SK-N-SH treated with all-trans-retinoic acid at 6 μM for 48 hours (cell line): ENCODE measurements around the gene SLC2A2.

Experiments
- ATAC-seq: fragments of 200-7000 bp; cut with Tn5 transposase; 3 replicates; pipeline ENCODE4 v1.9.1; 2020; ENCODE audit warnings: mild to moderate bottlenecking, moderate library complexity
- CSDC2 ChIP-seq: fragments of 250-450 bp; sonication (Bioruptor Pico); IDR thresholded peaks from 2 replicates; pipeline ENCODE4 v1.5.0; 2020; ENCODE audit warnings: mild to moderate bottlenecking, moderate library complexity
- GLIS3 ChIP-seq: fragments of 250-450 bp; sonication (Bioruptor Pico); IDR thresholded peaks from 2 replicates; pipeline ENCODE4 v1.5.0; 2020; ENCODE audit warnings: mild to moderate bottlenecking, moderate library complexity
- OSR1 ChIP-seq: fragments of 250-450 bp; sonication (Bioruptor Pico); IDR thresholded peaks from 2 replicates; pipeline ENCODE4 v1.8.0; 2022; ENCODE audit warnings: moderate library complexity, mild to moderate bottlenecking, inconsistent platforms
- RARB ChIP-seq: fragments of 250-450 bp; sonication (Bioruptor Pico); IDR thresholded peaks from 2 replicates; pipeline ENCODE4 v1.8.0; 2021; ENCODE audit warnings: mild to moderate bottlenecking, moderate library complexity
- SNAI2 ChIP-seq: fragments of 250-450 bp; sonication (Bioruptor Pico); IDR thresholded peaks from 2 replicates; pipeline ENCODE4 v1.5.0; 2020; ENCODE audit warnings: mild to moderate bottlenecking, moderate library complexity
- TCF4 ChIP-seq: fragments of 250-450 bp; sonication (Bioruptor Pico); IDR thresholded peaks from 2 replicates; pipeline ENCODE4 v1.8.0; 2021; ENCODE audit warnings: mild to moderate bottlenecking, moderate library complexity, borderline replicate concordance
- TSHZ2 ChIP-seq: fragments of 250-450 bp; sonication (Bioruptor Pico); IDR thresholded peaks from 2 replicates; pipeline ENCODE4 v1.5.0; 2020; ENCODE audit warnings: mild to moderate bottlenecking, moderate library complexity
- ZC3H10 ChIP-seq: fragments of 250-450 bp; sonication (Bioruptor Pico); IDR thresholded peaks from 2 replicates; pipeline ENCODE4 v1.5.1; 2021; ENCODE audit warnings: mild to moderate bottlenecking, moderate library complexity
- ZFP3 ChIP-seq: fragments of 250-450 bp; sonication (Bioruptor Pico); IDR thresholded peaks from 2 replicates; pipeline ENCODE4 v1.5.0; 2020; ENCODE audit warnings: mild to moderate bottlenecking, moderate library complexity
- ZFP30 ChIP-seq: fragments of 450-650 bp; formaldehyde crosslinking; IDR thresholded peaks from 2 replicates; pipeline ENCODE4 v1.5.0; 2022; ENCODE audit warnings: mild to moderate bottlenecking, moderate library complexity
- ZNF565 ChIP-seq: fragments of 450-650 bp; formaldehyde crosslinking; conservative IDR thresholded peaks from 2 replicates; pipeline ENCODE4 v1.5.0; 2020; ENCODE audit warnings: low read depth, mild to moderate bottlenecking, moderate library complexity
- ZNF70 ChIP-seq: fragments of 450-650 bp; formaldehyde crosslinking; IDR thresholded peaks from 2 replicates; pipeline ENCODE4 v1.5.0; 2020; ENCODE audit warnings: mild to moderate bottlenecking, moderate library complexity
- ZNF8 ChIP-seq: fragments of 450-650 bp; formaldehyde crosslinking; IDR thresholded peaks from 2 replicates; pipeline ENCODE4 v1.5.0; 2020; ENCODE audit warnings: mild to moderate bottlenecking, moderate library complexity
- TF ChIP-seq, protein P1 (sequence below): fragments of 250-450 bp; sonication (Bioruptor Pico); IDR thresholded peaks from 2 replicates; pipeline ENCODE4 v1.5.1; 2021; ENCODE audit warnings: mild to moderate bottlenecking, moderate library complexity
- TF ChIP-seq, protein P2 (sequence below): fragments of 250-450 bp; sonication (Bioruptor Pico); IDR thresholded peaks from 2 replicates; pipeline ENCODE4 v1.8.0; 2021; ENCODE audit warnings: low read depth, mild to moderate bottlenecking, moderate library complexity, borderline replicate concordance
- TF ChIP-seq, protein P3 (sequence below): fragments of 250-450 bp; sonication (Bioruptor Pico); IDR thresholded peaks from 2 replicates; pipeline ENCODE4 v1.8.0; 2020; ENCODE audit warnings: mild to moderate bottlenecking, moderate library complexity, borderline replicate concordance
- TF ChIP-seq, protein P4 (sequence below): fragments of 250-450 bp; sonication (Bioruptor Pico); IDR thresholded peaks from 2 replicates; pipeline ENCODE4 v1.5.1; 2020; ENCODE audit warnings: low read depth, mild to moderate bottlenecking, moderate library complexity

The SLC2A2 gene

DNA sequence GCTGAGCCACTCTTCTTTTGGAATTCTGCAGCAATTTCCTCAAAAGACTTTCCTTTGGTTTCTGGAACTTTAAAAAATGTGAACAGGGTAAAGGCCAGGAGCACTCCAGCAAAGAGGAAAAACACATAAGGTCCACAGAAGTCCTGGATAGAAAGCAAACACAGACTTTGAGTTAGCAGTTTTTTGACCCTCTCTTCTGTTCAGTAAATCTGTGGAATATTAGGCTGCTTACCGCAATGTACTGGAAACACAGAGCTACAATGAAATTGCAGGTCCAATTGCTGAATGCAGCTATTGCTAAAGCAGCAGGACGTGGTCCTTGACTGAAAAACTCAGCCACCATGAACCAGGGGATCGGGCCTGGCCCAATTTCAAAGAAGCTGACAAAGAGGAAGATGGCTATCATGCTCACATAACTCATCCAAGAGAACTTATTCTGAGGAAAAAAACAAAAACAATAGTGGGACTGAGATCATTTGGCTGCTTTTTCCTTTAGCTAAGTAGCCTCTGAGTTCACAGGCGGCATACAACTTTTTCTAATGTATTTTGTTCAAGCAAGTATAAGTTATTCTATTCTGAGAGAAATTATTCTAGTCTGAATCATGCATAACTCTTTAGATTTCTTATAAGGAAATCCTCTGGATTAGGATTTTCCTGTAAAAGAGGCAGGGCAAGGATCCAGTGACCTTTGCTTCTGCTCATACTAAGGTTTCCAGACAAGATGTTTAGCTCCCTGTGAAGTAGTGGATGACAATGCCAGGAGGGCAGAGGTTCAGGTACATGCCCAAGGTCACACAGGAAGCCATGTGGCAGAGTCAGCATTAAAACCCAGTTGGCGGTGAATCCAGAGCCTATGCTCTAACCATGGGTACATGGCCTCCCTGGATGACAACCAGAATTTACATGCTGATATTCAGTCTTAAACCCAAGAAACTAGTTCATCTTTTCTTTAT is 28.3 kb downstream of the SLC2A2 start:
- TF ChIP-seq, protein P1, sequence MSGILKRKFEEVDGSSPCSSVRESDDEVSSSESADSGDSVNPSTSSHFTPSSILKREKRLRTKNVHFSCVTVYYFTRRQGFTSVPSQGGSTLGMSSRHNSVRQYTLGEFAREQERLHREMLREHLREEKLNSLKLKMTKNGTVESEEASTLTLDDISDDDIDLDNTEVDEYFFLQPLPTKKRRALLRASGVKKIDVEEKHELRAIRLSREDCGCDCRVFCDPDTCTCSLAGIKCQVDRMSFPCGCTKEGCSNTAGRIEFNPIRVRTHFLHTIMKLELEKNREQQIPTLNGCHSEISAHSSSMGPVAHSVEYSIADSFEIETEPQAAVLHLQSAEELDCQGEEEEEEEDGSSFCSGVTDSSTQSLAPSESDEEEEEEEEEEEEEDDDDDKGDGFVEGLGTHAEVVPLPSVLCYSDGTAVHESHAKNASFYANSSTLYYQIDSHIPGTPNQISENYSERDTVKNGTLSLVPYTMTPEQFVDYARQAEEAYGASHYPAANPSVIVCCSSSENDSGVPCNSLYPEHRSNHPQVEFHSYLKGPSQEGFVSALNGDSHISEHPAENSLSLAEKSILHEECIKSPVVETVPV (CRISPR knock-in tag) = no peak
- peak; percentile 53 for ATAC-seq

GRCh38 chr3:170992854-170993253 is 33.7 kb downstream of the SLC2A2 start:
- TF ChIP-seq GLIS3 = no peak
- TF ChIP-seq, protein P1 (CRISPR knock-in tag) = no peak
- TF ChIP-seq ZFP3 (CRISPR knock-in tag) = no peak
- TF ChIP-seq, protein P2, sequence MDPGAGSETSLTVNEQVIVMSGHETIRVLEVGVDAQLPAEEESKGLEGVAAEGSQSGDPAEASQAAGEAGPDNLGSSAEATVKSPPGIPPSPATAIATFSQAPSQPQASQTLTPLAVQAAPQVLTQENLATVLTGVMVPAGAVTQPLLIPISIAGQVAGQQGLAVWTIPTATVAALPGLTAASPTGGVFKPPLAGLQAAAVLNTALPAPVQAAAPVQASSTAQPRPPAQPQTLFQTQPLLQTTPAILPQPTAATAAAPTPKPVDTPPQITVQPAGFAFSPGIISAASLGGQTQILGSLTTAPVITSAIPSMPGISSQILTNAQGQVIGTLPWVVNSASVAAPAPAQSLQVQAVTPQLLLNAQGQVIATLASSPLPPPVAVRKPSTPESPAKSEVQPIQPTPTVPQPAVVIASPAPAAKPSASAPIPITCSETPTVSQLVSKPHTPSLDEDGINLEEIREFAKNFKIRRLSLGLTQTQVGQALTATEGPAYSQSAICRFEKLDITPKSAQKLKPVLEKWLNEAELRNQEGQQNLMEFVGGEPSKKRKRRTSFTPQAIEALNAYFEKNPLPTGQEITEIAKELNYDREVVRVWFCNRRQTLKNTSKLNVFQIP (CRISPR knock-in tag) = no peak
- TF ChIP-seq TCF4 (CRISPR knock-in tag) = no peak
- TF ChIP-seq OSR1 (CRISPR knock-in tag) = no peak
- no peak for TF ChIP-seq ZNF70 (CRISPR knock-in tag)
- TF ChIP-seq ZC3H10 (CRISPR knock-in tag) = no peak
- TF ChIP-seq CSDC2 (CRISPR knock-in tag) = no peak
- no peak for TF ChIP-seq ZNF565 (CRISPR knock-in tag)
- ATAC-seq = no peak

DNA sequence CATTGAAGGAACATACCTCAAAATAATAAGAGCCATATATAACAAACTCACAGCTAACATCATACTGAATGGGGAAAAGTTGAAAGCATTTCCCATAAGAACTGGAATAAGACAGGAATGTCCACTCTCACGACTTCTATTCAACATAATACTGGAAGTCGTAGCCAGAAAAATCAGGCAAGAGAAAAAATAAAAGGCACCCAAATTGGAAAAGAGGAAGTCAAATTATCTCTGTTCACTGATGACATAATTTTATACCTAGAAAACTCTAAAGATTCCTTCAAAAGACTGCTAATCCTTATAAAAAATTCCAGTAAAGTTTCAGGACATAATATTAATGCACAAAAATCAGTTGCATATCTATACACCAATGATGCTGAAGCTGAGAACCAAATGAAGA is 34.9 kb downstream of the SLC2A2 start:
- ATAC-seq = no peak
- TF ChIP-seq GLIS3 (no peak), ZNF565 (CRISPR knock-in tag) (no peak), TSHZ2 (CRISPR knock-in tag) (no peak), SNAI2 (CRISPR knock-in tag) (no peak), TCF4 (CRISPR knock-in tag) (no peak), CSDC2 (CRISPR knock-in tag) (no peak), ZFP30 (CRISPR knock-in tag) (no peak), ZNF8 (CRISPR knock-in tag) (no peak), RARB (CRISPR knock-in tag) (no peak), ZNF70 (CRISPR knock-in tag) (no peak)
- TF ChIP-seq, protein P3, sequence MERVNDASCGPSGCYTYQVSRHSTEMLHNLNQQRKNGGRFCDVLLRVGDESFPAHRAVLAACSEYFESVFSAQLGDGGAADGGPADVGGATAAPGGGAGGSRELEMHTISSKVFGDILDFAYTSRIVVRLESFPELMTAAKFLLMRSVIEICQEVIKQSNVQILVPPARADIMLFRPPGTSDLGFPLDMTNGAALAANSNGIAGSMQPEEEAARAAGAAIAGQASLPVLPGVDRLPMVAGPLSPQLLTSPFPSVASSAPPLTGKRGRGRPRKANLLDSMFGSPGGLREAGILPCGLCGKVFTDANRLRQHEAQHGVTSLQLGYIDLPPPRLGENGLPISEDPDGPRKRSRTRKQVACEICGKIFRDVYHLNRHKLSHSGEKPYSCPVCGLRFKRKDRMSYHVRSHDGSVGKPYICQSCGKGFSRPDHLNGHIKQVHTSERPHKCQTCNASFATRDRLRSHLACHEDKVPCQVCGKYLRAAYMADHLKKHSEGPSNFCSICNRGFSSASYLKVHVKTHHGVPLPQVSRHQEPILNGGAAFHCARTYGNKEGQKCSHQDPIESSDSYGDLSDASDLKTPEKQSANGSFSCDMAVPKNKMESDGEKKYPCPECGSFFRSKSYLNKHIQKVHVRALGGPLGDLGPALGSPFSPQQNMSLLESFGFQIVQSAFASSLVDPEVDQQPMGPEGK (CRISPR knock-in tag) = no peak
- TF ChIP-seq, protein P1 (CRISPR knock-in tag) = no peak
- TF ChIP-seq, protein P4, sequence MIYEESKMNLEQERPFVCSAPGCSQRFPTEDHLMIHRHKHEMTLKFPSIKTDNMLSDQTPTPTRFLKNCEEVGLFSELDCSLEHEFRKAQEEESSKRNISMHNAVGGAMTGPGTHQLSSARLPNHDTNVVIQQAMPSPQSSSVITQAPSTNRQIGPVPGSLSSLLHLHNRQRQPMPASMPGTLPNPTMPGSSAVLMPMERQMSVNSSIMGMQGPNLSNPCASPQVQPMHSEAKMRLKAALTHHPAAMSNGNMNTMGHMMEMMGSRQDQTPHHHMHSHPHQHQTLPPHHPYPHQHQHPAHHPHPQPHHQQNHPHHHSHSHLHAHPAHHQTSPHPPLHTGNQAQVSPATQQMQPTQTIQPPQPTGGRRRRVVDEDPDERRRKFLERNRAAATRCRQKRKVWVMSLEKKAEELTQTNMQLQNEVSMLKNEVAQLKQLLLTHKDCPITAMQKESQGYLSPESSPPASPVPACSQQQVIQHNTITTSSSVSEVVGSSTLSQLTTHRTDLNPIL (CRISPR knock-in tag) = no peak
